HepG2 (cell line): Measurements from ENCODE around the gene FUT1. TPM values are rescaled to one million over a fixed set of nuclear protein-coding genes. Genes with fewer than 3 reads are reported as not detected.
A peak's percentile ranks its signal among the peaks of the same experiment; 100 is the strongest.

ENCODE experiments used
- EZH2 ChIP-seq: conservative IDR thresholded peaks from 2 replicates; pipeline ENCODE4 v1.6.1; 2012; ENCODE audit warnings: mild to moderate bottlenecking, low read depth, low read length, moderate library complexity
- JARID2 ChIP-seq: sonication (generic); formaldehyde crosslinking; IDR thresholded peaks from 2 replicates; pipeline ENCODE4 v1.8.1; 2023; ENCODE audit warnings: missing genetic modification reagents, inconsistent platforms; ENCODE audit not compliant: insufficient replicate concordance
- KDM3A ChIP-seq: IDR thresholded peaks from 2 replicates; pipeline ENCODE4 v1.6.1; 2018; ENCODE audit warnings: low read depth, missing compliant biosample characterization
- NPAS2 ChIP-seq: sonication (generic); formaldehyde crosslinking; IDR thresholded peaks from 2 replicates; pipeline ENCODE4 v1.8.0; 2022; ENCODE audit warnings: mild to moderate bottlenecking, missing genetic modification reagents, borderline replicate concordance
- PHB2 ChIP-seq: fragments of 450-650 bp; IDR thresholded peaks from 2 replicates; pipeline ENCODE4 v1.6.1; 2018; ENCODE audit not compliant: partially characterized antibody
- PPARG ChIP-seq: conservative IDR thresholded peaks from 2 replicates; pipeline ENCODE4 v1.6.1; 2016; ENCODE audit warnings: missing biosample characterization, missing genetic modification reagents
- RXRB ChIP-seq: IDR thresholded peaks from 2 replicates; pipeline ENCODE4 v1.6.1; 2016; ENCODE audit warnings: borderline replicate concordance, missing genetic modification reagents, missing compliant biosample characterization
- TERF1 ChIP-seq: sonication (generic); formaldehyde crosslinking; IDR thresholded peaks from 2 replicates; pipeline ENCODE4 v1.8.0; 2022; ENCODE audit warnings: mild to moderate bottlenecking, missing genetic modification reagents, moderate library complexity
- ZBTB49 ChIP-seq: sonication (generic); formaldehyde crosslinking; IDR thresholded peaks from 2 replicates; pipeline ENCODE4 v1.4.0; 2020; ENCODE audit warnings: missing genetic modification reagents, borderline replicate concordance
- ZFP90 ChIP-seq: sonication (generic); formaldehyde crosslinking; IDR thresholded peaks from 2 replicates; pipeline ENCODE4 v1.8.0; 2022; ENCODE audit warnings: missing genetic modification reagents, mild to moderate bottlenecking, inconsistent platforms, borderline replicate concordance
- ZMYM2 ChIP-seq: sonication (generic); formaldehyde crosslinking; IDR thresholded peaks from 2 replicates; pipeline ENCODE4 v1.8.0; 2022; ENCODE audit warnings: mild to moderate bottlenecking, missing genetic modification reagents
- ZNF263 ChIP-seq: sonication (generic); formaldehyde crosslinking; IDR thresholded peaks from 2 replicates; pipeline ENCODE4 v1.4.0; 2020; ENCODE audit warnings: missing genetic modification reagents
- ZNF326 ChIP-seq: sonication (generic); formaldehyde crosslinking; IDR thresholded peaks from 2 replicates; pipeline ENCODE4 v1.4.0; 2020; ENCODE audit warnings: missing genetic modification reagents, borderline replicate concordance
- ZNF616 ChIP-seq: sonication (generic); formaldehyde crosslinking; IDR thresholded peaks from 2 replicates; pipeline ENCODE4 v1.5.0; 2020; ENCODE audit warnings: low read depth, mild to moderate bottlenecking, missing genetic modification reagents
- ZNF777 ChIP-seq: sonication (generic); formaldehyde crosslinking; IDR thresholded peaks from 2 replicates; pipeline ENCODE4 v1.4.0; 2020; ENCODE audit warnings: missing genetic modification reagents
- ZNF792 ChIP-seq: IDR thresholded peaks from 2 replicates; pipeline ENCODE4 v1.6.1; 2016
- ZNF883 ChIP-seq: sonication (generic); formaldehyde crosslinking; IDR thresholded peaks from 2 replicates; pipeline ENCODE4 v1.5.1; 2020; ENCODE audit warnings: mild to moderate bottlenecking, missing genetic modification reagents; ENCODE audit errors: not compliant biosample characterization
- ZSCAN21 ChIP-seq: sonication (generic); formaldehyde crosslinking; IDR thresholded peaks from 2 replicates; pipeline ENCODE4 v1.8.0; 2022; ENCODE audit warnings: mild to moderate bottlenecking, missing genetic modification reagents, moderate library complexity, borderline replicate concordance
- polyA plus RNA-seq, 8 experiments: library from polyadenylated mRNA; depleted of rRNA in 3 of 8; stranded (reverse) in 7 of 8; unstranded in 1 of 8; fragments of >200 nt; fragmentation: Illumina TruSeq in 4 of 8; extraction: Trizol in 4 of 8; gene quantifications; 2 replicates each; pipeline versions ENCODE4 v1.2.1 to v1.2.3, GENCODE V29; 2011 to 2016; ENCODE audit warnings: low read depth in 4 of 8, missing spikeins in 1 of 8, mixed read lengths in 1 of 8; ENCODE audit not compliant: insufficient read depth in 1 of 8
- total RNA-seq, 5 experiments: library from RNA; depleted of rRNA; stranded (reverse); fragments of >200 nt; fragmentation: Illumina TruSeq; extraction: Trizol; gene quantifications; 2 replicates each; pipeline ENCODE4 v1.2.3, GENCODE V29; 2016; ENCODE audit warnings: low read depth in 1 of 5
- TF ChIP-seq, protein P1 (sequence below): sonication (generic); formaldehyde crosslinking; IDR thresholded peaks from 2 replicates; pipeline ENCODE4 v1.4.0; 2020; ENCODE audit warnings: missing genetic modification reagents, low read depth, mild to moderate bottlenecking, borderline replicate concordance
- TF ChIP-seq, protein P2 (sequence below): sonication (generic); formaldehyde crosslinking; conservative IDR thresholded peaks from 2 replicates; pipeline ENCODE4 v1.4.0; 2020; ENCODE audit warnings: missing genetic modification reagents
- TF ChIP-seq, protein P3 (sequence below): sonication (generic); formaldehyde crosslinking; conservative IDR thresholded peaks from 2 replicates; pipeline ENCODE4 v1.8.0; 2022; ENCODE audit warnings: missing genetic modification reagents

The FUT1 gene
- total and polyA plus RNA-seq, 2 of the 13 experiments (the other 11 are each of a cell fraction or from before 2014, with no cell fraction given): 0.07 to 1.1 TPM

DNA sequence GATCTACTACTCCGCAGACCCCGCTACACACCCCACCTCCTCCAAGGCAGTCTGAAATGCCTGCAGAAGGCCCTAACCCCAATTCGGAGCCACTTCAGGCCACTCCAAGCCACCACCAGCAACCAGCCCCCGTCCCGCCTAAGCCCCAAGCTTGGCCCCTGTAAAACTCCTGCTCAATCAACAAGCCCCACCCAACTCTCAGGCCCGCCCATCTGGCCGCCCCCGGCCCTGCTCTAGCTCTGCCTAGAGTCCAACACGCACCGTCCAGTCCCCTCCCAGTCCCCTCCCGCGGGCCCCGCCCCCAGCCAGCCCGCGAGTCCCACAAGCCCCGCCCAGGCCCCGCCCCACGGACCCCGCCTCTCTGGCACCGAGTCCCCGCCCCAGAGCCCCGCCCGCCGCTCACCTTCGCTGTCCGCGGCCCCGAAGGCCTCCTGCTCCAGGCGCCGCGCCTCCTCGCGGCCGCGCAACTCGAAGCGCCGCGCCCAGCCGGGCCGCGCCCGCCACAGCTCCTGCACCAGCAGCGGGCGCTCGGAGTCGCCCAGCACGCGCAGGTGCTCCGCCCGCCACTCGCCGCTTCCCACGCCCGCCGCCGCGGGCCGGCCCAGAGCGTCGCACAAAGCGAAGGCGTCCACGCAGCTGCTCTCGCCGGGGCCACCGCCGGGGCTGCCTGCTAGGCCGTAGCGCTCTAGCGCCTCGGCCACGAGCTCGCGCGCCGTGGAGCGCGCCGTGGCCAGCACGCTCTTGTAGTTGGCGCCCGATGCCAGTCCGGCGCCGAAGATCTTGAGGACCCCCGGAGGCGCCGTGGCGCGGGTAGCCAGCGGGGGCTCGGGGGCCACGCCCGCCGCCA is 13.7 kb downstream of the FUT1 start (continued):
- TF ChIP-seq, protein P1, sequence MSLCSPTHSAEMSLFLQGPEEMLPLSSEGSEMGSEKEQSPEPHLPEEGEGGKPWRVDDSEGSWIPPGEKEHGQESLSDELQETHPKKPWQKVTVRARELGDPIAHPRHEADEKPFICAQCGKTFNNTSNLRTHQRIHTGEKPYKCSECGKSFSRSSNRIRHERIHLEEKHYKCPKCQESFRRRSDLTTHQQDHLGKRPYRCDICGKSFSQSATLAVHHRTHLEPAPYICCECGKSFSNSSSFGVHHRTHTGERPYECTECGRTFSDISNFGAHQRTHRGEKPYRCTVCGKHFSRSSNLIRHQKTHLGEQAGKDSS (CRISPR knock-in tag): no peak
- no peak for TF ChIP-seq ZNF326
- TF ChIP-seq ZNF263 (CRISPR knock-in tag): peak; percentile 72; the same call in 1 of the 2 replicates
- TF ChIP-seq NPAS2 (CRISPR knock-in tag): no peak
- peak; percentile 12; the same call in 1 of the 2 replicates for TF ChIP-seq RXRB (CRISPR knock-in tag)
- TF ChIP-seq ZNF616 (CRISPR knock-in tag): no peak
- peak; percentile 61 for TF ChIP-seq ZNF777 (CRISPR knock-in tag)
- no peak for TF ChIP-seq JARID2 (CRISPR knock-in tag)
- no peak for TF ChIP-seq ZNF883 (CRISPR knock-in tag)
- no peak; the same call in 1 of the 2 replicates for TF ChIP-seq ZSCAN21 (CRISPR knock-in tag)
- no peak for TF ChIP-seq KDM3A (CRISPR knock-in tag)
- TF ChIP-seq EZH2: no peak
- TF ChIP-seq ZFP90 (CRISPR knock-in tag): no peak; the same call in none of the 2 replicates
- no peak for TF ChIP-seq PPARG
- TF ChIP-seq ZBTB49 (CRISPR knock-in tag): no peak
- no peak for TF ChIP-seq TERF1 (CRISPR knock-in tag)
- TF ChIP-seq ZNF792 (CRISPR knock-in tag): no peak
- no peak for TF ChIP-seq ZMYM2 (CRISPR knock-in tag)
- TF ChIP-seq, protein P2, sequence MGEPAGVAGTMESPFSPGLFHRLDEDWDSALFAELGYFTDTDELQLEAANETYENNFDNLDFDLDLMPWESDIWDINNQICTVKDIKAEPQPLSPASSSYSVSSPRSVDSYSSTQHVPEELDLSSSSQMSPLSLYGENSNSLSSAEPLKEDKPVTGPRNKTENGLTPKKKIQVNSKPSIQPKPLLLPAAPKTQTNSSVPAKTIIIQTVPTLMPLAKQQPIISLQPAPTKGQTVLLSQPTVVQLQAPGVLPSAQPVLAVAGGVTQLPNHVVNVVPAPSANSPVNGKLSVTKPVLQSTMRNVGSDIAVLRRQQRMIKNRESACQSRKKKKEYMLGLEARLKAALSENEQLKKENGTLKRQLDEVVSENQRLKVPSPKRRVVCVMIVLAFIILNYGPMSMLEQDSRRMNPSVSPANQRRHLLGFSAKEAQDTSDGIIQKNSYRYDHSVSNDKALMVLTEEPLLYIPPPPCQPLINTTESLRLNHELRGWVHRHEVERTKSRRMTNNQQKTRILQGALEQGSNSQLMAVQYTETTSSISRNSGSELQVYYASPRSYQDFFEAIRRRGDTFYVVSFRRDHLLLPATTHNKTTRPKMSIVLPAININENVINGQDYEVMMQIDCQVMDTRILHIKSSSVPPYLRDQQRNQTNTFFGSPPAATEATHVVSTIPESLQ (CRISPR knock-in tag): no peak
- TF ChIP-seq PHB2: no peak
- TF ChIP-seq, protein P3, sequence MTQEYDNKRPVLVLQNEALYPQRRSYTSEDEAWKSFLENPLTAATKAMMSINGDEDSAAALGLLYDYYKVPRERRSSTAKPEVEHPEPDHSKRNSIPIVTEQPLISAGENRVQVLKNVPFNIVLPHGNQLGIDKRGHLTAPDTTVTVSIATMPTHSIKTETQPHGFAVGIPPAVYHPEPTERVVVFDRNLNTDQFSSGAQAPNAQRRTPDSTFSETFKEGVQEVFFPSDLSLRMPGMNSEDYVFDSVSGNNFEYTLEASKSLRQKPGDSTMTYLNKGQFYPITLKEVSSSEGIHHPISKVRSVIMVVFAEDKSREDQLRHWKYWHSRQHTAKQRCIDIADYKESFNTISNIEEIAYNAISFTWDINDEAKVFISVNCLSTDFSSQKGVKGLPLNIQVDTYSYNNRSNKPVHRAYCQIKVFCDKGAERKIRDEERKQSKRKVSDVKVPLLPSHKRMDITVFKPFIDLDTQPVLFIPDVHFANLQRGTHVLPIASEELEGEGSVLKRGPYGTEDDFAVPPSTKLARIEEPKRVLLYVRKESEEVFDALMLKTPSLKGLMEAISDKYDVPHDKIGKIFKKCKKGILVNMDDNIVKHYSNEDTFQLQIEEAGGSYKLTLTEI: no peak
